NCI-H187 treated with DMSO at 0.1 percent for 48 hours (cell line): ENCODE results near the gene CHTF18.
"Not testable (repeated sequence)": the region's sequence is repeated elsewhere in the genome, so short reads cannot be mapped to it uniquely, and the experiment has no call there.

Experiments
- DNase-seq: peaks from one replicate; lab custom pipeline; 2025; lab: John Stamatoyannopoulos, UW

CHTF18 gene

GRCh38 chr16:830871-831570 is 42.6 kb downstream of the CHTF18 start:
- no peak for DNase-seq

GRCh38 chr16:831571-832413 is 43.4 kb downstream of the CHTF18 start:
- no peak for DNase-seq

- DNase-seq = no peak
Measured at GRCh38 chr16:832652-833336, 44.4 kb downstream of the CHTF18 start.

- DNase-seq = no peak
Measured at GRCh38 chr16:833411-833810, 45.0 kb downstream of the CHTF18 start.

- no peak for DNase-seq
Measured at GRCh38 chr16:835373-835772, 47.0 kb downstream of the CHTF18 start.

GRCh38 chr16:836221-836620 is 47.8 kb downstream of the CHTF18 start:
- no peak for DNase-seq

GRCh38 chr16:836822-837221 is 48.4 kb downstream of the CHTF18 start:
- DNase-seq = not testable (repeated sequence)

GRCh38 chr16:838741-839140 is 50.3 kb downstream of the CHTF18 start:
- DNase-seq = no peak

- DNase-seq = no peak
Measured at GRCh38 chr16:839643-840408, 51.4 kb downstream of the CHTF18 start.

- DNase-seq = no peak
Measured at GRCh38 chr16:840561-841454, 52.4 kb downstream of the CHTF18 start.

GRCh38 chr16:841455-842060 is 53.1 kb downstream of the CHTF18 start:
- no peak for DNase-seq

GRCh38 chr16:842061-842476 is 53.6 kb downstream of the CHTF18 start:
- no peak for DNase-seq

- DNase-seq = no peak
Measured at GRCh38 chr16:842711-843560, 54.5 kb downstream of the CHTF18 start.

GRCh38 chr16:843771-844170 is 55.4 kb downstream of the CHTF18 start:
- DNase-seq = no peak

GRCh38 chr16:844638-845350 is 56.4 kb downstream of the CHTF18 start:
- DNase-seq = no peak

- DNase-seq = no peak
Measured at GRCh38 chr16:845351-845745, 56.9 kb downstream of the CHTF18 start.

GRCh38 chr16:847151-847550 is 58.7 kb downstream of the CHTF18 start:
- DNase-seq = no peak
